Liver (tissue), 3 donors: ENCODE measurements around the gene AHI1.

Experiments used
- ATF3 ChIP-seq: IDR thresholded peaks from 2 replicates; pipeline ENCODE4 v1.6.1; 2016; ENCODE audit warnings: antibody characterized with exemption
- CTCF ChIP-seq: fragments of 150-350 bp; IDR thresholded peaks from 2 replicates; pipeline ENCODE4 v1.5.1; 2017; ENCODE audit warnings: improper control_type of control experiment, low read depth, low read length; ENCODE audit not compliant: missing input control
- EGR1 ChIP-seq, 2 donors: IDR thresholded peaks; 2 replicates each; pipeline ENCODE4 v1.6.1; 2016 to 2018; ENCODE audit warnings: antibody characterized with exemption in 2 of 2, low read depth in 2 of 2
- FOXA2 ChIP-seq: IDR thresholded peaks from 2 replicates; pipeline ENCODE4 v1.6.1; 2016; ENCODE audit warnings: antibody characterized with exemption
- GABPA ChIP-seq, 2 donors: IDR thresholded peaks in 1 of 2; conservative IDR thresholded peaks in 1 of 2; 2 replicates each; pipeline ENCODE4 v1.6.1; 2016; ENCODE audit warnings: antibody characterized with exemption in 2 of 2, mild to moderate bottlenecking in 1 of 2, moderate library complexity in 1 of 2
- HNF4G ChIP-seq: IDR thresholded peaks from 2 replicates; pipeline ENCODE4 v1.6.1; 2016; ENCODE audit warnings: antibody characterized with exemption
- JUND ChIP-seq, 2 donors: IDR thresholded peaks; 2 replicates each; pipeline ENCODE4 v1.6.1; 2016; ENCODE audit warnings: antibody characterized with exemption in 2 of 2
- RAD21 ChIP-seq, 2 donors: IDR thresholded peaks; 2 replicates each; pipeline ENCODE4 v1.6.1; 2016; ENCODE audit warnings: antibody characterized with exemption in 2 of 2, mild to moderate bottlenecking in 2 of 2
- SP1 ChIP-seq: IDR thresholded peaks from 2 replicates; pipeline ENCODE4 v1.6.1; 2018; ENCODE audit warnings: antibody characterized with exemption, mild to moderate bottlenecking
- TAF1 ChIP-seq: conservative IDR thresholded peaks from 2 replicates; pipeline ENCODE4 v1.6.1; 2016; ENCODE audit warnings: antibody characterized with exemption, mild to moderate bottlenecking
- YY1 ChIP-seq: IDR thresholded peaks from 2 replicates; pipeline ENCODE4 v1.6.1; 2016; ENCODE audit warnings: antibody characterized with exemption, mild to moderate bottlenecking
- TF ChIP-seq, protein P1 (sequence below): IDR thresholded peaks from 2 replicates; pipeline ENCODE4 v1.6.1; 2016; ENCODE audit warnings: antibody characterized with exemption
- donor health status: healthy.
- donor health status: healthy.

DNA sequence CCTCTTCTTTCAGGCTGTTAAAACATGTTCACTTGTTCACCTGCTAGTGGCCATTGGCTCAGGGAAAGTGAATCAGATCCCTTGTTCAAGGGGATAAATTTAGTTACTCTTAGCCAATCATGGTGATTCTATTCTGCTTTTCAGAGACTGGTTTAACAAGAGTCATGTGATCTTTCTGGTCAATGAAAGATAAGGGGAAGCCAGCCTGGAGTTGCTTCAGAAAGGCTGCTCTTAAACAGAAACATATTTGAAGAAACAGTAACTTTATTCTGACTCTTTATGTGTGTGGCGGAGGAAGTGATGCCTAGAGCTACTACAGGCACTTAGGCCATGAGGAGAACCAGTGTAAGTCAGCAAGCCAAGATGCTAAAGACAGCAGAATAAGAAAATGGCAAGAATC lies 28.1 kb upstream of the AHI1 start:
- no peak for TF ChIP-seq FOXA2
- no peak for TF ChIP-seq CTCF
- TF ChIP-seq JUND (IDR thresholded peaks at IDR 0.05) = no peak
- no peak for TF ChIP-seq YY1
- TF ChIP-seq TAF1 = no peak
- TF ChIP-seq, protein P1, sequence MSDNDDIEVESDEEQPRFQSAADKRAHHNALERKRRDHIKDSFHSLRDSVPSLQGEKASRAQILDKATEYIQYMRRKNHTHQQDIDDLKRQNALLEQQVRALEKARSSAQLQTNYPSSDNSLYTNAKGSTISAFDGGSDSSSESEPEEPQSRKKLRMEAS = no peak
- TF ChIP-seq RAD21 (IDR thresholded peaks at IDR 0.05) = no peak
- no peak for TF ChIP-seq HNF4G
- no peak for TF ChIP-seq EGR1 (IDR thresholded peaks at IDR 0.05; ENCODE audit: low read depth in 2 of 2)
- TF ChIP-seq ATF3 = no peak
- no peak for TF ChIP-seq GABPA (IDR thresholded peaks at IDR 0.05 in 1 of 2, conservative IDR thresholded peaks at IDR 0.05 in 1 of 2)
- TF ChIP-seq SP1 = no peak
